Hematopoietic multipotent progenitor cell treated with erythropoietin and hydrocortisone succinate and interleukin-3 and kit ligand, for 8 days (in vitro differentiated cells): ENCODE results near the gene PIWIL4.

ENCODE experiments used
- DNase-seq: peaks from one replicate; pipeline ENCODE4 v3.0.0-alpha.2; 2015

The PIWIL4 gene

GRCh38 chr11:94567181-94567670 lies at the start of gene PIWIL4:
TSS of gene PIWIL4 (plus strand) at chr11:94567368. CDS start at chr11:94567519, 151 bp downstream.
- no peak for DNase-seq

GRCh38 chr11:94518300-94518699 lies 48.9 kb upstream of the PIWIL4 start:
- DNase-seq = no peak

GRCh38 chr11:94519478-94520084 lies 47.6 kb upstream of the PIWIL4 start:
- DNase-seq = peak; percentile 46

- DNase-seq = peak; percentile 25
Measured at GRCh38 chr11:94521684-94522083, 45.5 kb upstream of the PIWIL4 start.

GRCh38 chr11:94524341-94524740 lies 42.8 kb upstream of the PIWIL4 start:
- no peak for DNase-seq

- peak; percentile 34 for DNase-seq
Measured at GRCh38 chr11:94525546-94526324, 41.4 kb upstream of the PIWIL4 start.

GRCh38 chr11:94526645-94527438 lies 40.3 kb upstream of the PIWIL4 start:
- DNase-seq = no peak

- DNase-seq = no peak
Measured at GRCh38 chr11:94528551-94528950, 38.6 kb upstream of the PIWIL4 start.

GRCh38 chr11:94532211-94532610 lies 35.0 kb upstream of the PIWIL4 start:
- no peak for DNase-seq

- DNase-seq = no peak
Measured at GRCh38 chr11:94533206-94533605, 34.0 kb upstream of the PIWIL4 start.

GRCh38 chr11:94533696-94534630 lies 33.2 kb upstream of the PIWIL4 start:
- no peak for DNase-seq

GRCh38 chr11:94536386-94536785 lies 30.8 kb upstream of the PIWIL4 start:
- no peak for DNase-seq

- no peak for DNase-seq
Measured at GRCh38 chr11:94537031-94537600, 30.1 kb upstream of the PIWIL4 start.

- no peak for DNase-seq
Measured at GRCh38 chr11:94539420-94539819, 27.7 kb upstream of the PIWIL4 start.

GRCh38 chr11:94543695-94544645 lies 23.2 kb upstream of the PIWIL4 start, which contains the start of gene FUT4:
TSS of gene FUT4 (plus strand) at chr11:94543921. CDS start at chr11:94544134, 213 bp downstream.
- peak; percentile 72 for DNase-seq

GRCh38 chr11:94544646-94545263 lies 22.4 kb upstream of the PIWIL4 start:
- DNase-seq = no peak

- no peak for DNase-seq
Measured at GRCh38 chr11:94545264-94546161, 21.7 kb upstream of the PIWIL4 start.

GRCh38 chr11:94546162-94546470 lies 21.1 kb upstream of the PIWIL4 start:
- no peak for DNase-seq

- DNase-seq = no peak
Measured at GRCh38 chr11:94546886-94547285, 20.3 kb upstream of the PIWIL4 start.
